ENCODE data around the gene MVK.

MVK gene

DNA sequence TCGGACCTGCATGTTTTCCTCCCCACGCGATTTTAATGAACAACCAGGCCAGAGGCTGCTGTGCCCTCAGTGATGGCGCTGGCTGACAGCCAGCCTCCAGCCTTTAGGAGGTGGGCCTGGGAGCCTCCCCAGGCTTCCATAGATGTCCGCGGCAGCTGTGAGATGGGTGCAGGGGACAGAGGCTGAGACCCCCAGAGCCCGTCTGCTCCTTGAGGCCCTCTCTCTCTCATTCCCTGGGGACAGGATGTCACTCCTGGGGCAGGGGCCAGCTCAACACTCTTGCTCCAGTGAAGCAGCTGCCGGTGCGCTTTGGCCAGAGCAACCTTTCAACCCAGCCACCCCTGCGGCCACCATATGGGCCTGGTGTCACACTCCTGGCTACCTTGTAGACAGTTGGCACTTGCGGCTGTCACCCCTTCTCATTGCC lies 24.8 kb downstream of the MVK start:
- TF ChIP-seq CTCF (IDR thresholded peaks at IDR 0.05), result no peak

DNA sequence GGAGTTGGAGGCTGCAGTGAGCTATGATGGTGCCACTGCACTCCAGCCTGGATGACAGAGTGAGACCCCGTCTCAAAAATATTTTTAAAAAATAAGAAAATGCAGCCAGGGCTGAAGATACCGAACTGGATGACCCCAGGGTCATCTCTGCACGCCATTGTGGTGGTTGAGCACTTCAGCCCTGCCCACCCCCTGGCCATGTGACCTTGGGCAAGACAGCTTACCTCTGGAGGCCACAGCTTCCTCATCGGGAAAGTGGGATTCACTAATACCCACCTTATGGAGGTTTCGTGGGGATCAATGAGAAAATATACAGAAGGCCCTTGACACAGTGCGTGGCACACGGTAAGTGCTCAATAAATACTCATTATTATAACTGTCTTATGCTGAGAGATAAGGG lies 25.5 kb downstream of the MVK start:
- TF ChIP-seq CTCF (IDR thresholded peaks at IDR 0.05), result no peak

DNA sequence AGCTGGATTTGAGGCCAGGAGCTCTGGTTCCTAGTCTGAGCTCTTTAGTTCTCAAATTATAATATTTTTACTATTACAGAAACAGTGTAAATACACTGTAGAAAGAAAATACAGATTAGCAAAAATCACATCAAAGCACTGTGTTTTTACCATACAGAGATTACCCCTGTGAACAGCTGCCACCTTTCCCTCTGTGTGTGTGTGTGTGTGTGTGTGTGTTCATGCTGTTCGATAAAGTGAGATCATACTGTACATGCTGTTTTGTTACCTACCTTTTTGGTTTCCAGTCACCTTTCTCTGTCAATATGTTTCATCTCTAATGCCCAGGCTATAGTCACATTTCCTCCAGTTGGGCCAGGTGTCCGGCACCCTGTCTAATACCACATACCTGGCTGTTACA lies 26.9 kb downstream of the MVK start:
- no peak for TF ChIP-seq CTCF (IDR thresholded peaks at IDR 0.05)

- no peak for TF ChIP-seq CTCF (IDR thresholded peaks at IDR 0.05)
These were observed 27.4 kb downstream of the MVK start for GRCh38 chr12:109600995-109601394.

- TF ChIP-seq CTCF (IDR thresholded peaks at IDR 0.05), result no peak
These were observed 28.0 kb downstream of the MVK start for GRCh38 chr12:109601557-109601956.

- TF ChIP-seq CTCF (IDR thresholded peaks at IDR 0.05), result no peak
These were observed 30.6 kb downstream of the MVK start for GRCh38 chr12:109604132-109604585.

GRCh38 chr12:109605016-109605415 lies 31.4 kb downstream of the MVK start:
- TF ChIP-seq CTCF (IDR thresholded peaks at IDR 0.05), result no peak

DNA sequence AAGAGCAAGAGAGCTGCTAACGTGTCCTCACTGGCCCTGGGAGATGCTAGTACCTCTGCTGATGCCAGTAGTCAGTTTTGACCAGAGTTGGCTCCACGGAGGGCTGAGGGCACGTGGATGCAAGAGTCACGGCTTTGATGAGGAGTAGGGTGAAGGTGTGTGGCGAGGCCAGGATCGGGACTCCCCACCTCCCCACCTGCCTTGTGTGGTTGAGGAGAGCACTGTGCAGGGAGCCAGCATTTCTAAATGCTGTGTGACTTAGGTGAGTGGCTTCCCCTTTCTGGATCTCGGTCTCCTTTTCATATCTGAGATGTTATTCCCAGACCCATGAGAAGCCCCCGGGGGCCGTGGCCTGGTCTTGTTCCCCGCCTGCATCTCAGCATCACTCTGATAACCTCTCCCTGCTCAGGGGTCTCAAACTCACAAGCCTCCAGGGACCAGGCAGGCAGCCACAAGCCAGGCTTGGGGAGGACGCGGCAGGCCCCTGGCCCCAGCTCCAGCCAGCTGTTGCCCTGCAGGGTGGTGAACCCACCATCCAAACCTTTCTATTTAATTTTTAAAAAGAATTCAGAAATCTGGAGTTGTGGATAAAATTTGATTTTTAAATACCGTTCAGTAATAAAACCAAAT lies 32.1 kb downstream of the MVK start:
- TF ChIP-seq CTCF (IDR thresholded peaks at IDR 0.05), result no peak

All from LNCAP (cell line).